Endometrial microvascular endothelial cells (primary cell): ENCODE measurements around the gene EPHA3. TPM values are rescaled to one million over a fixed set of nuclear protein-coding genes. Genes with fewer than 3 reads are reported as not detected.

Experiments used
- in situ Hi-C: cut with HindIII; loops from 2 replicates; pipeline ENCODE4 v1.10.0; 2017; ENCODE audit warnings: low sequenced_read_pairs, low pct_unique_long_range_greater_than_20kb; ENCODE audit errors: inconsistent ontology term
- total RNA-seq: library from RNA; depleted of rRNA; stranded (reverse); fragments of >200 nt; gene quantifications from one replicate; pipeline ENCODE4 v1.2.3, GENCODE V29; 2015; ENCODE audit errors: inconsistent ontology term

The EPHA3 gene
- total RNA-seq, 1 donor from 2014 or later: 0.19 TPM

DNA sequence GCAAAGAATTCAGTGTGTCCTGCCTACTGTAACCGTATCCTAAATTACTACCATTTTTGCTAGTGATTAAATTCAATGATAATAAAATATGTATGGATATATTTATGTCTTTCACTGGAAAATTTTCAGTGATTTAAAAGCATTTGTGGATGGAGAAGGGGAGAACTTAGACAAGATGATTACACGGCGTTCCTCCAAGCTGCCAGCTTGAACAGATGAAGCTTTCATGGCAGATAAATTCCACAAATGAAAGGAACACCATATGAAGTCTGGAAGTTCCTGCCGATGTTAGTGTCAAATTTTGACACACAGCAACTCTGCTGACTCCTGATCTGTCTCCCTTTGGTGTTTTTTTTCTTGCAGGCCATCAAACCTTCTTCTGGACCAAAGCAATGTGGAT, 364.7 kb downstream of the EPHA3 start:
- in situ Hi-C loops: no loop called here

DNA sequence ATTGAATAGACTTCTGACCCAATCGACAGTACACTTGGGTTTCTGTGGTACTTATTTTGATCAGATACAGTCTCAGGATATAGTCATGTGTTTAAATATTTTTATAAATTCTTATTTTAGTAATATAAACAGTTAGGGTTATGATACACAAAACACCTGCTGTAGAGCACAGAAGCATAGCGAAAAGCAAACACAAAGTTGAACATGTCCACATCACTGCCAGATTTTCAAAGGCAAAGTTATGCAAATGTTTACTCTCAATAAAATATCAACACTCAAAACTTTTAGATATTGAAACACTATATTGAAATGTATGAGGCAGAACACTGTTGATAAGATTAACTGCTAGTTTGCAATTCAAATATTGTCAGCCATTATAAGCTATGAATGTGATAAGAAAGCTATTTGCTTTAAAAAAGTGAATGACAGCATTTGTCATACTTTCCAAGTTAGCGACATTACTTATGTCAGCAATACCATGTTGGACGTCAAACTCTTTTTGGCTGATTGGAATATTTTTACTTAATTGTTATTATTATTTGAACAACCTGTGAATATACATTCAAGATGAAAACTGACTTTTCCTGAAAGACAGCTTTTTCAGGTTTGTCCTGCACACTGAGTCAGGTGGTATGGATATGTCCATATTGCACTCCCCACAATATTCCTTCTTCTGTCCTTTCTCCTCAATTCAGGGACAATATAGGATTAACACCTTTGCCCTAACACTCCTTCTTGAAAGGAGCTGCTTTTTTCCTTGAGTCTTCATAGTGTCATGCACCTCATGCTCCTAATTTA, 367.1 kb downstream of the EPHA3 start:
- in situ Hi-C loops: no loop called here

DNA sequence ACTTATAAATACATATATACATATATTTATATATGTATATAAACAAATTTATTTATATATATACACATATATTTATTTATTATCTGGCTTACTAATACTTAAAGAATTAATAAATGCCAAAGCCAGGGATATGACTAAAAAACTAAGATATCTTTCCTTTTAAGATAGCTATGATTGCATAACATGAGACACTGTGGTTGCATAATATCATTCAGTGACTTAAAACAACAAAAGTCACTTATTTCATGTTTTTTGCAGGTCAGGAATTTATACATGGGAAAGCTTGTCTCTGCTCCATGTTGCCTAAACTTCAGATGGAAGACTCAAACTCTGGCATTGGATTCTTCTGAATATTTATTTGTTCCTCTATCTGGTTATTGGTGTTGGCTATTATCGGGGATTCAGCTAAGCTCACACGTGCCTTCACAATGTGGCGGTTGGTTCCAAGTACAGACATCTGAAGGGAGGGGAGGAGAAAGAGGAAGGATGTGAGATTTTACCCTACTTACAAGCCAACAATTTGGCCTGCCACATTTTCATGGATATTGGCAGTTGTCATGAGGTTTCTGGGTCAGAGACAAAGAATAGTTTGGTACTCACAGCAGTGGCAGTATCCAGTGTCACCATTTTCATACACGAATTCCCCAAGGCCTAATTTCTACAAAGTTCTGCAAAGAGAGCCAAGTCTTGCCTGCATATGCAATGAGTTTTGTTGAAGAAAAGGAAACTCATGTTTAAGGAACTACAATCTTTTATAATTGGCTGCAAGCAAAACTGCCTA, 381.6 kb downstream of the EPHA3 start:
- in situ Hi-C loops: no loop called here

DNA sequence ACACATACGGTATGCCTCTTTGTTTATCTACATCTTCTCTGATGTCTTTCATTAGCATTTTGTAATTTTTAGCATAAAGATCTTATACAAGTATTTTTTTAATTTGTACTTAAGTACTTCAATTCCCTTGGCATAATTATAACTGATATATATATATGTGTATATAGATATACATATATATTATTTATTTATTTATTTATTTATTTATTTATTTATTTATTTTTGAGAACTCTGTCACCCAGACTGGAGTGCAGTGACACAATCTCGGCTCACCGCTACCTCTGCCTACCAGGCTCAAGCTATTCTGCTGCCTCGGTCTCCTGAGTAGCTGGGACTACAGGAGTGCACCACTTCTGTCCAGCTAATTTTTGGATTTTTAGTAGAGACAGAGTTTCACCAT, 382.7 kb downstream of the EPHA3 start:
- in situ Hi-C loops: no loop called here

DNA sequence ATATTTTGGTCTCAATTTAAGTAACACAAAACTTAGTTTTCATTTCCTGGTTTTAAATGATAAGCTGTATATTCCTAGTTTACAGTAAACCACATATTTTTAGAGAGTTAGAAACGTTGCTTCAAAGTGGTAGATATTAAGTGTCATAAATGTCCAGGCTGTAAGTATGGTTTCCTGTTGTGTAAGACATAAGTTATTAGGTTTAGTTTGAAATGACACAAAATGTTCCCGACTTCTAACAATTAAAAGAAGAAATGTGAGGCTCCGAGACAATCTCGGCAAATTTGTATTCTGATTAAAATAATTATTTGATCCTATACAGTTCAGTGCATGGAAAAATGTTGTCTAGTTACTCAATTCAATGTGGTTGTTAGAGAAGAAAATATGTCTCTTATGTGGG, 387.3 kb downstream of the EPHA3 start:
- in situ Hi-C loops: no loop called here

DNA sequence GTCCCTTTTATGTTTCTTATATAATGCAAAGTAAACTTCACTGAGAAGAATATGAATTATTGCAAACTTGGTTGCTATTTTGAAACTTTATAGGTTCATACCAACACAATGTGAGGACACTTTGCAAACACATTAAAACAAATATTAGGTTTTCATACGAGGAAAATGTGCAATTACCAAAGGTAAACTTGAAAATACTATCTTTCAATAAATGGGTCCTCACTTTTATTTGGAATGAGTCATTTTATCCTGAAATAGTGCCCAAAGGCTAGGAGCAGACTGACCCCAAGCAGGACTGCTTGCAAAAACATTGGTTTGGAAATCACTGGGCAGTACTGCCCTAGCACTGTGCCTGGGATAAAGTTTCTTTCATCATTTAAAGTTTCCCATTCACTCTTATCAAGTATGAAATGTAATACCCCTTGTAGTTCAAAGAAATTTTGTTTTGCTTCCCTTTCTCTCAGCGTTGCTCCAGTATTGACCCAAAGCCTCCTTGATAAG, 396.5 kb downstream of the EPHA3 start:
- in situ Hi-C loops: no loop called here

DNA sequence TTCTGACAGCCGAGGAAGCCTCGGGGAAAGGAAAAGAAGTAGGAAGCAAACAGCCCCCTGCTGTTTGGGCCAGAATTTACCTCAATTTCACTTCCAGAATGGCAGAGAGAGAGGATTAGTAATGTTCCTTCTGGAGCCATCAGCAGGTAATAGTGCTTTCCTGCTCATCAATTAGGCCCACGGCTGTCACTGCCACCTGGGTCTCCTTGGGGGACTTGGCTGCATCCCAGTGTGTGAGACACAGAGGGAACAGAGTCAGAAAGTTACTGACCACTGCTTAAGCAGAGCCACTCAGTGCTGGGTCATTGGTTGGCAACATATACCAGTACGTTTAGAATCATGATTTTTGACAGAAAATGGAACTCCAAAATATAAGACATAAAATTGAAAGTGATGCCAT, 397.0 kb downstream of the EPHA3 start:
- in situ Hi-C loops: no loop called here

DNA sequence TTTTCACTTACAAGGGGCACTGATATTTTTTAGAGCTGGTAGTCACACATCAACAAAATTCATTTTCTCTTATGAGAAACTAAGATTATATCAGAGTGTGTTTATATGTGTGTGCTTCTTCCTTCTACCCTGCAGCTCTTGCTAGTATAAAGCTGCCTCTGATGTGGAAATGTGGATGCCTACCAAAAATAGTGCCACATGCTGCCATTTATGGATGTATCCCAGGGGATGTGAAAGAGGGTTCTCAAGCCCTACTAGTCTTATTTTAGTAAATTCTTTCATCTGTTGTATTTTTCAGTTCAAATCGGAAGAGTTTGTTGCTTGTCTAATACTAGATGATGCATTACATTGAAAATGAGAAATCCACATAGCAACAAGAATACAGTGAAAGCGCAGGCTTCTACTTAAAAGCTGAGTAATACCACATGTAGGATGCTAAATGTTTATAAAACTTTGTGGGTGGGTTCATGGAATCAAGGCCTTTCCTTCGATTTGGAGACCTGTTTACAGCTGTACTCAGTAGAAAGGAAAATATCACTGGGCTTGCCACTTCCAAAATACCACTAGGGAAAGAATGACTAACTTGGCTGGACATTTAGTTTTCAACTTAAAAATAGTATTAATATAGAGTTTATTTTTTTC, 399.2 kb downstream of the EPHA3 start:
- in situ Hi-C loops: no loop called here

DNA sequence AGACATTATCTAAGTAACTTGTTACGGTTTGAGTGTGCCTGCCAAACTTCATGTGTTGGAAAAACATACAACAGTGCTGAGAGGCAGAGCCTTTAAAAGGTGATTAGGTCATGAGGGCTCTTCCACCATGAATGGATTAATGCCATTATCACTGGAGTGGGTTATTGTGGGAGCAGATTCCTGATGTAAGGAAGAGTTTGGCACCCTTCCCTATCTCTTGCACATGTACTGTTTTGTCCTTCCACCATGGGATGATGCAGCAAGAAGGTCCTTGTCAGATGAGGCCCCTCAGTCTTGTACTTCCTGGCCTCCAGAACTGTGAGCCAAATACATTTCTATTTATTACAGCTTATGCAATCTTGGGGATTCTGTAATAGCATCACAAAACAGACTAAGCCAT, 413.9 kb downstream of the EPHA3 start:
- in situ Hi-C loops: no loop called here

DNA sequence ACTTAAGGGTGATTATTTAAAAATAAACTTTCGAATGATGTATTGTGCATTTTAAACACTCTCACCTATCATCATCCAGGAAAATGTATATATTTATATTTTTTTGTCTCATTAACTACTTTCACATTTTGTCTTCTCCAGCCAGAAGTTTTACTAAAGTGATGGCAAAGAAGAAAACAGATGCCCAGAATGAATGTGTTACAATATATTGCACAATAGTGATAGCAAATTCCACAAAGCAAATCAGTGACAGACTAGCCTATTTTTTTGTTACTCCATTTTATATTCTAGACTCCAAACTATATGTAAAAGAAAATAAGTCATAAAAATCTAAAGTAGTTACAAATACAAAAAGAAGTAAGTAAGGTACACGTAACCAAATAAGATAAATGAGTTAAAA, 414.7 kb downstream of the EPHA3 start:
- in situ Hi-C loops: no loop called here

DNA sequence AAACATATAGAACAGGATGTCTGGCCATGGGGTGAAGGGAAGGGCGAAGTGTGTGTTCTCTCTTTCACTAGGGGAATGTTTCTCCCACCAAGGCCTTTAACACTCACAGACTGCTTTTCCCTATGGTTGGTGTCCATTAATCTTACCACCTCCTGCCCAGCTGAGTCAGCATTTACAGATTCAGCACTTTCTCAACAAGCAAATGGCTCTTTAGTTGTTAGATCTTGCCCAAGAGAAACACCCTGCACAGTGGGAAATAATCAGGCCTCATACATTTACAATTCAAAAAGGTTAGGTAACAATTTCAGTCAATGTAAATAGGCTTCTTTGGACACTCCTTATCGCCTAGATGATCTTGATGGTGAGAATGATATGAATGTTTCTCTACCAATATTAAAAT, 418.2 kb downstream of the EPHA3 start:
- in situ Hi-C loops: no loop called here

DNA sequence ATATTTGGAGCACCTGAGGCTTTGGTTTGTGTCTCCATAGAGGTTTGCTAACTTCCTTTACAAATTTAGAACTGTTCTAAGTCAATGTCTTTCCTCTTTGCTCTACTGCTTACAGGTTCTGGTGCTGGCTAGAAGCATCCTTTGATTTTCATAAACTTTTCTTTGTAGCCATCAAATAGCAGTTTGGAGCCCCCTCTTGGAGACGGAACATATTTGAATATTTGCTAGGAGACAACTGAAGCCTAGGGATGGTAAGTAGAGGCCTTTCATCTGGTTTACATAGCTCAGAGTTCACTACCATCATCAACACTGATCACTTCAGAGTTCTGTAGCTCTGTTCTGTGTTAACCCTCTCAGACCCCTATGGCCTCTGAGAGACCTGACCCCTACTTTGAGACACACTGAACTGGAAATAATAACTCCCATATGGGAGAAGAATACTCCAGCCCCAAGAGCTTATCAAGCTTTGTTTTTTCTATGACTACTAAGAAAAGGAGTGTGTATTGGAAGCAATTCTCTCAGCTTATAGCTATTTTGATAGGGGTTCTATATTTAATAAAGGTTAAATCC, 420.4 kb downstream of the EPHA3 start:
- in situ Hi-C loops: no loop called here
